Esophagus (tissue), 2 donors: ENCODE data around the gene PGRMC2. TPM values are rescaled to one million over a fixed set of nuclear protein-coding genes. Genes with fewer than 3 reads are reported as not detected.

Experiments
- H3K27ac ChIP-seq, 2 donors: one replicate each; pipeline ENCODE4 v1.5.1; 2013; ENCODE audit warnings: low read depth in 2 of 2, mild to moderate bottlenecking in 2 of 2, inconsistent platforms in 1 of 2, low read length in 1 of 2, moderate library complexity in 1 of 2
- H3K27me3 ChIP-seq, 2 donors: one replicate each; pipeline ENCODE4 v1.6.1; 2013; ENCODE audit warnings: low read length in 2 of 2, control low read depth in 1 of 2, mild to moderate bottlenecking in 1 of 2; ENCODE audit not compliant: insufficient read depth in 2 of 2, control insufficient read depth in 1 of 2
- H3K36me3 ChIP-seq, 2 donors: one replicate each; pipeline ENCODE4 v1.6.1; 2013; ENCODE audit warnings: low read length in 1 of 2; ENCODE audit not compliant: control insufficient read depth in 2 of 2, insufficient read depth in 2 of 2
- H3K4me1 ChIP-seq, 2 donors: one replicate each; pipeline ENCODE4 v1.6.1; 2013; ENCODE audit warnings: low read length in 1 of 2; ENCODE audit not compliant: control insufficient read depth in 2 of 2, insufficient read depth in 2 of 2
- H3K4me3 ChIP-seq, 2 donors: one replicate each; pipeline ENCODE4 v1.5.1; 2013; ENCODE audit warnings: low read length in 2 of 2, mild to moderate bottlenecking in 2 of 2, low read depth in 1 of 2, moderate library complexity in 1 of 2
- H3K9me3 ChIP-seq, 2 donors: one replicate each; pipeline ENCODE4 v1.6.1; 2013; ENCODE audit warnings: mild to moderate bottlenecking in 2 of 2, low read depth in 1 of 2, low read length in 1 of 2, moderate library complexity in 1 of 2; ENCODE audit not compliant: control insufficient read depth in 2 of 2, insufficient read depth in 1 of 2
- WGBS, 2 donors: extraction: QIAGEN DNeasy Blood & Tissue Kit; methylation state at CpG; one replicate each; pipeline ENCODE4 v1.1.7; 2013; 5-methylcytosine and 5-hydroxymethylcytosine counted together
- polyA plus RNA-seq, 2 donors: library from polyadenylated mRNA; stranded (reverse); fragments of 200-250 nt; gene quantifications; one replicate each; pipeline ENCODE4 v1.2.3, GENCODE V29; 2013
- donor health status: healthy with polysubstance abuse.
- donor health status: Bipolar disorder and iron deficiency.

Gene PGRMC2
- polyA plus RNA-seq, 2 donors = 23.2 to 29.0 TPM

- Histone ChIP-seq H3K4me3 (no peak overlapping the region), H3K27me3 (no peaks in the 10 kb centered on the region), H3K36me3 (no peaks in the 10 kb centered on the region), H3K27ac (no peak overlapping the region), H3K4me1 (no peaks in the 10 kb centered on the region), H3K9me3 (no peaks in the 10 kb centered on the region)
- WGBS, 2 donors = 92 to 96% methylated on average over 3 of the region's 3 CpGs
Measured at GRCh38 chr4:128234836-128235235, 52.8 kb downstream of the PGRMC2 start.

GRCh38 chr4:128232719-128233118, 54.9 kb downstream of the PGRMC2 start:
- H3K27me3 ChIP-seq = no peaks in the 10 kb centered on the region
- no peaks in the 10 kb centered on the region for H3K9me3 ChIP-seq
- no peak overlapping the region for H3K4me3 ChIP-seq
- WGBS, 2 donors = 83 to 91% methylated on average over 3 of the region's 3 CpGs
- H3K36me3 ChIP-seq = no peaks in the 10 kb centered on the region
- no peak overlapping the region for H3K27ac ChIP-seq
- H3K4me1 ChIP-seq = peaks cover 0 to 2% of the 10 kb centered on the region in 2 donors

GRCh38 chr4:128228845-128229795, 58.5 kb downstream of the PGRMC2 start:
- Histone ChIP-seq H3K27me3 (no peaks in the 10 kb centered on the region), H3K36me3 (no peaks in the 10 kb centered on the region), H3K4me1 (peaks cover 0 to 2% of the 10 kb centered on the region in 2 donors), H3K27ac (no peak overlapping the region), H3K4me3 (no peak overlapping the region), H3K9me3 (no peaks in the 10 kb centered on the region)
- WGBS, 2 donors = 49 to 62% methylated on average over 6 of the region's 6 CpGs

DNA sequence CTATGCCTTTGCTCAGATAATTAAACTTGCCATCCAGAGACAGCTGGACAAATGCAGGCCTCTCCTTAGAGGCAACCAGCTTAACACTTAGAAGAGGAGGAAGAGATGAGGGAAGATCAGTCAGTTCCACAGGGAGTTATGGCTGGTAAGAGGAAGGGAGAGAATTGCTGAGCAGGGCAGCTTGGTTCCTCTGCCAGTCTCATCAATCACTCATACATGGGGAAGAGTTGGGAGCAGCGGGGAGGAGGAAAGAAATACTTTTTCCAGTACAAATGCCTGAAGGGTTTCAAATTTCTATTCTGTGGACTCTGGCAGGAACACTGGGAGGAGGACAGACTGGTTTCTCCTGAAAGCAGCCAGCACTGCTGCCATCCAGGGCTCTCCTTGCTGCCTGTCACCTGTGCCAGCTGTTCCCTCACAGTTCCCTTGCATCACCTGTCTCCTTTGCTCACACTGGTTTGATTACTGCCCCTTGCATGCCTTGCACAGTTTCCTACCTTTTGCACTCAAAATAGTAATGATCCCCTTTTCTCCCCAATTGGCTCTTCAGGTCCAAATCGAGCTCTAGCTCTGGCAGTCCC, 59.5 kb downstream of the PGRMC2 start:
- no peak overlapping the region for H3K4me3 ChIP-seq
- no peaks in the 10 kb centered on the region for H3K27me3 ChIP-seq
- whole genome bisulfite sequencing, 2 donors = 43 to 48% methylated on average over 2 of the region's 2 CpGs
- no peaks in the 10 kb centered on the region for H3K9me3 ChIP-seq
- H3K4me1 ChIP-seq = peaks cover 0 to 2% of the 10 kb centered on the region in 2 donors
- H3K27ac ChIP-seq = no peak overlapping the region
- H3K36me3 ChIP-seq = no peaks in the 10 kb centered on the region

DNA sequence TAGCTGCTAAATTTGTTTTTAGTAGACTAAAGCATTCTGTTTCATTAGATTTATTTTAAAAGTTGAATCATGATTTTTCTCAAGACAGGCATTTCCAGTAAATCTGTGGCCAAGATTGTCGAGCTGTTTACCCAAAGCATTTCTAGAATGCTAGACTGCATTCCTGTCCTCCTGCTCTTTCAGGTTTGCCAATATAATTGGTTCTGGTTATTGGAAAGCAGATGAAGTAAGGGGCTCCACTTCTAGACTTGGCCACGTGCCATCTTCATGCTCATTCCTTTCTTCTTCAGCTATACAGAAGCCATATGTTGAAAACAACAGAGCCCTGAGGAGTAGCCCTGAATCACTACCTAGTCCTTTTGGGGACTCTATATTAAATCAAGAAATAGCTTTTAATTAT, 62.5 kb downstream of the PGRMC2 start:
- Histone ChIP-seq H3K4me3 (no peak overlapping the region), H3K27me3 (no peaks in the 10 kb centered on the region), H3K27ac (no peak overlapping the region), H3K9me3 (no peaks in the 10 kb centered on the region), H3K4me1 (peaks cover 0 to 2% of the 10 kb centered on the region in 2 donors), H3K36me3 (no peaks in the 10 kb centered on the region)
- WGBS, 2 donors = 48 to 57% methylated on average over 2 of the region's 2 CpGs

GRCh38 chr4:128221586-128221985, 66.0 kb downstream of the PGRMC2 start:
- Histone ChIP-seq H3K27me3 (no peaks in the 10 kb centered on the region), H3K9me3 (no peaks in the 10 kb centered on the region), H3K36me3 (no peaks in the 10 kb centered on the region), H3K27ac (no peak overlapping the region), H3K4me3 (no peak overlapping the region), H3K4me1 (no peaks in the 10 kb centered on the region)

GRCh38 chr4:128220286-128221235, 67.1 kb downstream of the PGRMC2 start:
- H3K27ac ChIP-seq = no peak overlapping the region
- no peaks in the 10 kb centered on the region for H3K4me1 ChIP-seq
- no peaks in the 10 kb centered on the region for H3K9me3 ChIP-seq
- no peaks in the 10 kb centered on the region for H3K36me3 ChIP-seq
- H3K27me3 ChIP-seq = no peaks in the 10 kb centered on the region
- H3K4me3 ChIP-seq = no peak overlapping the region
- WGBS, 2 donors = 41 to 54% methylated on average over 8 of the region's 8 CpGs

Other genes starting within 250 kb of the PGRMC2 start
- gene LARP1B, start 226.5 kb downstream of the PGRMC2 start, polyA plus RNA-seq = 10 to 100 TPM in 1 of 2 donors, 1 to 10 TPM in 1; 9.7 to 11.0 TPM